ENCODE data around the gene MVB12B.

MVB12B gene

GRCh38 chr9:126407114-126407870 lies 80.7 kb downstream of the MVB12B start:
- DNase-seq (ENCODE audit: low read depth in 2 of 2) = no peak

- DNase-seq (ENCODE audit: low read depth in 2 of 2) = no peak
These were observed 81.4 kb downstream of the MVB12B start for GRCh38 chr9:126408004-126408403.

GRCh38 chr9:126410229-126410628 lies 83.6 kb downstream of the MVB12B start:
- DNase-seq (ENCODE audit: low read depth in 2 of 2) = no peak

- peak in 1 of 2 donors; percentile 23 for DNase-seq (ENCODE audit: low read depth in 2 of 2)
These were observed 84.8 kb downstream of the MVB12B start for GRCh38 chr9:126411225-126411947.

- DNase-seq (ENCODE audit: low read depth in 2 of 2) = no peak
These were observed 85.3 kb downstream of the MVB12B start for GRCh38 chr9:126411948-126412284.

- no peak for DNase-seq (ENCODE audit: low read depth in 2 of 2)
These were observed 86.3 kb downstream of the MVB12B start for GRCh38 chr9:126412905-126413304.

GRCh38 chr9:126413391-126414068 lies 86.9 kb downstream of the MVB12B start:
- DNase-seq (ENCODE audit: low read depth in 2 of 2) = no peak

GRCh38 chr9:126415741-126416370 lies 89.2 kb downstream of the MVB12B start:
- DNase-seq (ENCODE audit: low read depth in 2 of 2) = no peak

- DNase-seq (ENCODE audit: low read depth in 2 of 2) = no peak
These were observed 90.4 kb downstream of the MVB12B start for GRCh38 chr9:126417043-126417442.

- DNase-seq (ENCODE audit: low read depth in 2 of 2) = no peak
These were observed 91.1 kb downstream of the MVB12B start for GRCh38 chr9:126417684-126418083.

- no peak for DNase-seq (ENCODE audit: low read depth in 2 of 2)
These were observed 92.0 kb downstream of the MVB12B start for GRCh38 chr9:126418608-126419007.

GRCh38 chr9:126419475-126419874 lies 92.8 kb downstream of the MVB12B start:
- no peak for DNase-seq (ENCODE audit: low read depth in 2 of 2)

GRCh38 chr9:126420135-126420534 lies 93.5 kb downstream of the MVB12B start:
- DNase-seq (ENCODE audit: low read depth in 2 of 2) = no peak

GRCh38 chr9:126420643-126421564 lies 94.3 kb downstream of the MVB12B start:
- DNase-seq (ENCODE audit: low read depth in 2 of 2) = no peak

- no peak for DNase-seq (ENCODE audit: low read depth in 2 of 2)
These were observed 95.2 kb downstream of the MVB12B start for GRCh38 chr9:126421567-126422428.

GRCh38 chr9:126423142-126423915 lies 96.7 kb downstream of the MVB12B start:
- no peak for DNase-seq (ENCODE audit: low read depth in 2 of 2)

- DNase-seq (ENCODE audit: low read depth in 2 of 2) = no peak
These were observed 97.2 kb downstream of the MVB12B start for GRCh38 chr9:126423916-126424185.

GRCh38 chr9:126424511-126424910 lies 97.9 kb downstream of the MVB12B start:
- DNase-seq (ENCODE audit: low read depth in 2 of 2) = no peak

GRCh38 chr9:126428534-126429175 lies 102.0 kb downstream of the MVB12B start:
- DNase-seq (ENCODE audit: low read depth in 2 of 2) = no peak

Measured in stimulated activated CD4-positive, alpha-beta T cell treated with anti-CD3 and anti-CD28 coated beads, Interleukin-4, amount 100 ng/mL, for 48 hours (primary cell).